Epithelial cell of esophagus (primary cell): Measurements from ENCODE around the gene FTCDNL1.

Source experiments
- DNase-seq: peaks from one replicate; pipeline ENCODE4 v3.0.0; 2010; ENCODE audit warnings: low read depth
- H3K4me3 ChIP-seq: 2 replicates; pipeline ENCODE4 v1.5.1; 2011; ENCODE audit warnings: mild to moderate bottlenecking, low read length, control low read depth
- TF ChIP-seq, protein P1 (sequence below): IDR thresholded peaks from 2 replicates; pipeline ENCODE4 v1.5.1; 2011; ENCODE audit warnings: low read depth, mild to moderate bottlenecking, low read length, control low read depth, inconsistent platforms; ENCODE audit not compliant: insufficient read depth; ENCODE audit errors: missing control alignments

Gene FTCDNL1

DNA sequence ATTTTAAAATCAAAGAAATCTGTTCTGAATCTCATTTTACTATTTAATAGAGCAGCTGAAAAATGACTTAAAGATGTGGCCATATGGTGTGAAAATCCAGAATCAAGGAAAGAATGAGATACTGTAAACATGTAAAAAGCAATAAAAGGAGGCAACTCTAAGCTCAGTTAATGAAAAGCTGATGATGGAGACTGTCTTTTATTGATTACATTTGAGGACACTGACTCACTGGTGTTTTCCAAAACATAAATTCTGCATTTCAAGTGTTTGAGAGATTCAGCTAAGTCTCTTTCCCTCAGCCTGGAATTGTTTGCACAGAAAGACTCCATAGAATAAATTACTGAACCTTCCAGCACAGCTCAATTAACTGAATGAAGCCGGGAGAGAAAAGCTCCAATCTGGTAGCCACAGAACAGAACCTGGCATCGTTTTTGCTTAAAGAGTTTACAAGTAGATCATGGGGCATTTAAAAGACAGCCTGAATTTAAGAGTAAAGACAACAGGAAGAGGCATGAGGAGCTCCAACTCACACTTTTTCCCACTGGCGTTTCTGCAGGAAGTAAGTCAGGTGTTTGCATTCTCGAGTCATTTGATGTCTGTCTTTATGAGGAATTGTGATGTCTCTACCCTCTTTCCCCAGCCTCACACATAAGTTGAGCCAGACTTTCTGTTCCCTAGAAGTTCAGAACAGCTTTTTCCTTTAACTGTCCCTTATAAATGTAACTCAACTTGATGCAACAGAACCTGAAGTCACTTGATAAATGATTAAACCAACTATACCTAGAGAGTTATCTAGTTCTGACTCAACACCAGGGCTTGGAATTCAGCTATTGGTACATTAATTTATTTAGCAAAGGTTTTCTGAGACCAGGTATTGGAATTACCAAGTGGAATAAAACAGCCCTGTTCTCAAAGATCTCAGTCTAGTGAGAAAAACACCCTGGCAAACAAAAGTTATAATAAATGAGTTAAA is 53.3 kb downstream of the FTCDNL1 start:
- TF ChIP-seq, protein P1, sequence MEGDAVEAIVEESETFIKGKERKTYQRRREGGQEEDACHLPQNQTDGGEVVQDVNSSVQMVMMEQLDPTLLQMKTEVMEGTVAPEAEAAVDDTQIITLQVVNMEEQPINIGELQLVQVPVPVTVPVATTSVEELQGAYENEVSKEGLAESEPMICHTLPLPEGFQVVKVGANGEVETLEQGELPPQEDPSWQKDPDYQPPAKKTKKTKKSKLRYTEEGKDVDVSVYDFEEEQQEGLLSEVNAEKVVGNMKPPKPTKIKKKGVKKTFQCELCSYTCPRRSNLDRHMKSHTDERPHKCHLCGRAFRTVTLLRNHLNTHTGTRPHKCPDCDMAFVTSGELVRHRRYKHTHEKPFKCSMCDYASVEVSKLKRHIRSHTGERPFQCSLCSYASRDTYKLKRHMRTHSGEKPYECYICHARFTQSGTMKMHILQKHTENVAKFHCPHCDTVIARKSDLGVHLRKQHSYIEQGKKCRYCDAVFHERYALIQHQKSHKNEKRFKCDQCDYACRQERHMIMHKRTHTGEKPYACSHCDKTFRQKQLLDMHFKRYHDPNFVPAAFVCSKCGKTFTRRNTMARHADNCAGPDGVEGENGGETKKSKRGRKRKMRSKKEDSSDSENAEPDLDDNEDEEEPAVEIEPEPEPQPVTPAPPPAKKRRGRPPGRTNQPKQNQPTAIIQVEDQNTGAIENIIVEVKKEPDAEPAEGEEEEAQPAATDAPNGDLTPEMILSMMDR: no peak
- no peak for DNase-seq
- H3K4me3 ChIP-seq: no peak overlapping the region

DNA sequence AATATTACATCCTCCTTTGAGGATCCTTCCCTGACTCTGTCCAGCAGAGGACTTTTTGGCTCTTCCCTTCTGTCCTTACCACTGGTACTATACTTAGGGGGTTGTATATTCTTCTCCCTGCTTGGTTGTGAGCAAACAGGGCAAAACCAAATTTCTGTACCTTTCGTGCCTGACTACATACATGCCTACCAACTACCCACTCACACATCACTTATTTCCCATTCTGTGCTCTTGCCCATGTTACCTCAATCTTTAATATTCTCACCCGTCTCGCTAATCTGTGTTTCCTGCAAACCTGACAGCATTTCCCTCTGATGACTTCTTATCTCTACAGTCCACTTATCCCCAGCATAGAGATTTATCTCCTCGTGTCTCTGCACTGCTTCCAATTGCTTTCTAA is 58.6 kb downstream of the FTCDNL1 start:
- TF ChIP-seq, protein P1: no peak
- no peak for DNase-seq
- no peak overlapping the region for H3K4me3 ChIP-seq

DNA sequence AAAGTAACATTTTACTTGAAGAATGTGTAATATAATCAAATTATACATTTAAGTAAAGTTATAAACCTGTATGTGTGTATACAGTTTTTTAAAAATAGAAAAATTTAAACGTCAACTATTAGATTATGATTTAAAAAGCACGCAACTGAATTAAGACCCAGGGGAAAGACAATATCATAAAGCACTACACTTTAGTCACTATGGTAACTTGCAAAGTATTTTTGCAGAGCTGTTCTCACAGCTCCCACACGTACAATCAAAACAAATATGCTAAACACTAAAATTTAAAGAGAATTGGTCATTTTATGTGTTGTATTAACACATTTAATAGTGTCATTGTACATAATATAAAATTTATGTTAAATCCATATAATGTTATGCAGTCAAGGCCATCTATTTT is 59.7 kb downstream of the FTCDNL1 start:
- no peak for DNase-seq
- TF ChIP-seq, protein P1: no peak
- no peak overlapping the region for H3K4me3 ChIP-seq

DNA sequence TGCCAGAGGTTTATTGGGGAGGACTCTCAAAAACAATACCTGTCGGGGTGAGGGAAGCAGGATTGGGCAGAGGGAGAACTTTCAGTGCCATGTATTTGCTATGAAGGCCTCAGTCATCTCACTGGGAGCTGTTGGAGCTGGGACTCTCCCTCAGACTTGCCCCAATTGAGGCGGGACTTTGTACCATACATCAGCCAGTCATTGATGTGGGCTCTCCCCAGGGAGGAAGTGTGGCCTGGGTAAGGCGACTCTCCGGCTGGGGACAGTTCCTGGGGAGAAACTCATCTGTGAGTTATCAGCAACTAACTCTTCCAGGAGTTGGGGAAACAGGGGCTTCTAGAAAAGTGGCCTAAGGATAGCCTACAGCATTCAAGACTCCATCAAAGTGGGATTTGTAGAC is 66.5 kb downstream of the FTCDNL1 start:
- H3K4me3 ChIP-seq: no peak overlapping the region
- TF ChIP-seq, protein P1: no peak
- DNase-seq: no peak

DNA sequence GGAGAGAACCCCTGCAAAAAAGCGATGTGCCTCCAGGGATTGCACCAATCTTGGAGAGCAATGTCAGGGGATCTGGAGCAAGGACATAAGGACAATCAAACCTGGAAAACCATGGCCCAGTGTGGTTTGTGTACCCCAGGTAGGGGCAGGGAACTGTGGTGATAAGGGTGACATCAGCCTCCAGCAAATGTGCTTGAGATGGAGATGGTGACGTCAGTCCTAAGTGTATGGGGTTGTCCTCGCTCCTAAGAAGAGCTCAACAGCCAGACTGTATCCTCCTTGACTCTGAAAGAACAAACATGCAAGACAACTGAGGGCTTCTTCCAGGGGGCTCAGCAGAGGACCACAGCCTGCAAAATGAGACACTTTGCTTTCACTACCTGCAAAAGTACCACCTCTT is 71.4 kb downstream of the FTCDNL1 start:
- TF ChIP-seq, protein P1: no peak
- DNase-seq: no peak
- no peak overlapping the region for H3K4me3 ChIP-seq

DNA sequence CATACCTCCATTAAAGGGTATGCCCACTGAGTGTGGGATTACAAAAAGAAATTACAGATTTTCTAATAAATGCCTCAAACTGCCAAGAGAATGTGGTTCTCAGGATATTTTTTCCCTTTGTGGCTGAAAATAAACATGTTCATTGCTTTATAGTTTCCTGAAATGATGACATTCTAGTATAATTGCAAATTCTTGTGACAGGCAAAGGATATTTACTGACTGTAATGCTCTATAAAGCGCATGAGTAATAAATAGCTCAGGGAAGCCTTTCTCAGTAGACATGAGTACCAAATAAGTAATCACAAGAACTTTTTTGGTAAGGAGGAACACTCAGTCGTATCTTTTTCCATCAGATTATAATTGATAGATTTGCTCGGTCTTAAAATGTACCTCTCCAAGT is 72.3 kb downstream of the FTCDNL1 start:
- no peak overlapping the region for H3K4me3 ChIP-seq
- DNase-seq: no peak
- TF ChIP-seq, protein P1: no peak
